HAP-1 (cell line): ENCODE measurements around the gene IL2RA.
"Not testable (repeated sequence)": the region's sequence is repeated elsewhere in the genome, so short reads cannot be mapped to it uniquely, and the experiment has no call there.

ENCODE experiments used
- DNase-seq, 2 experiments: peaks; one replicate each; pipeline ENCODE4 v3.0.0-alpha.2; 2016 to 2020; ENCODE audit warnings: low spot score in 2 of 2
- H3K27me3 ChIP-seq: fragments of 250-450 bp; sonication (Bioruptor Pico); 2 replicates; pipeline ENCODE4 v1.5.1; 2020; ENCODE audit warnings: low read depth, mild to moderate bottlenecking, moderate library complexity
- H3K36me3 ChIP-seq: fragments of 250-450 bp; sonication (Bioruptor Pico); replicated peaks from 2 replicates; pipeline ENCODE4 v1.5.1; 2020; ENCODE audit warnings: mild to moderate bottlenecking
- H3K4me1 ChIP-seq: fragments of 250-450 bp; sonication (Bioruptor Pico); 2 replicates; pipeline ENCODE4 v1.5.1; 2020; ENCODE audit warnings: mild to moderate bottlenecking
- H3K4me3 ChIP-seq: fragments of 250-450 bp; sonication (Bioruptor Pico); 2 replicates; pipeline ENCODE4 v1.5.1; 2020; ENCODE audit warnings: mild to moderate bottlenecking, moderate library complexity
- H3K9me3 ChIP-seq: fragments of 250-450 bp; sonication (Bioruptor Pico); 2 replicates; pipeline ENCODE4 v1.5.1; 2020; ENCODE audit warnings: mild to moderate bottlenecking, moderate library complexity
- in situ Hi-C: fragments of 300-500 bp; cut with MboI; formaldehyde crosslinking; loops from 3 replicates; pipeline ENCODE4 v1.14.3; 2020; ENCODE audit warnings: low sequenced_read_pairs, inconsistent platforms, mixed read lengths

Gene IL2RA

GRCh38 chr10:5963591-5963990, 98.6 kb downstream of the IL2RA start:
- Histone ChIP-seq H3K36me3 (no peaks in the 10 kb centered on the region), H3K4me1 (no peaks in the 10 kb centered on the region), H3K27me3 (no peaks in the 10 kb centered on the region), H3K4me3 (no peak overlapping the region), H3K9me3 (no peaks in the 10 kb centered on the region)
- DNase-seq = no peak
- in situ Hi-C loops = no loop called here

GRCh38 chr10:5963071-5963470, 99.1 kb downstream of the IL2RA start:
- no peak overlapping the region for H3K4me3 ChIP-seq
- no peak for DNase-seq
- H3K27me3 ChIP-seq = no peaks in the 10 kb centered on the region
- H3K36me3 ChIP-seq = no peaks in the 10 kb centered on the region
- H3K9me3 ChIP-seq = no peaks in the 10 kb centered on the region
- no peaks in the 10 kb centered on the region for H3K4me1 ChIP-seq
- in situ Hi-C loops = no loop called here

GRCh38 chr10:5962358-5962940, 99.7 kb downstream of the IL2RA start:
- in situ Hi-C loops, DNase-seq, H3K9me3 ChIP-seq, H3K27me3 ChIP-seq, H3K4me1 ChIP-seq, H3K4me3 ChIP-seq, H3K36me3 ChIP-seq: not testable (repeated sequence)

- H3K36me3 ChIP-seq = no peaks in the 10 kb centered on the region
- H3K4me1 ChIP-seq = no peaks in the 10 kb centered on the region
- no peak overlapping the region for H3K4me3 ChIP-seq
- no peaks in the 10 kb centered on the region for H3K27me3 ChIP-seq
- in situ Hi-C loops = no loop called here
- DNase-seq = no peak
- no peaks in the 10 kb centered on the region for H3K9me3 ChIP-seq
These were observed 100.6 kb downstream of the IL2RA start for GRCh38 chr10:5961405-5962100.

- H3K27me3 ChIP-seq, in situ Hi-C loops, H3K4me3 ChIP-seq, H3K4me1 ChIP-seq, H3K36me3 ChIP-seq, DNase-seq, H3K9me3 ChIP-seq: not testable (repeated sequence)
These were observed 101.2 kb downstream of the IL2RA start for GRCh38 chr10:5960973-5961275.
